Keratinocyte (primary cell): ENCODE measurements around the gene P2RX2. TPM values are rescaled to one million over a fixed set of nuclear protein-coding genes. Genes with fewer than 3 reads are reported as not detected.
A peak's percentile ranks its signal among the peaks of the same experiment; 100 is the strongest.

Experiments
- DNase-seq: peaks from one replicate; pipeline ENCODE4 v3.0.0-alpha.2; 2011; ENCODE audit warnings: low read depth, missing footprints, low spot score
- FAIRE-seq: peaks from 2 replicates; lab custom pipeline; 2011; peaks lifted over from hg19 to GRCh38; lab: Jason Lieb, UNC
- H2AFZ ChIP-seq: 2 replicates; pipeline ENCODE4 v1.6.0; 2012; ENCODE audit warnings: low read length, control low read depth, inconsistent platforms; ENCODE audit not compliant: control insufficient read depth
- H3K27ac ChIP-seq: 2 replicates; pipeline ENCODE4 v1.5.1; 2011; ENCODE audit warnings: low read length; ENCODE audit not compliant: control insufficient read depth, insufficient read depth
- H3K27me3 ChIP-seq: 3 replicates; pipeline ENCODE4 v1.6.0; 2011; ENCODE audit warnings: low read length; ENCODE audit not compliant: control insufficient read depth, insufficient read depth; ENCODE audit errors: extremely low read depth
- H3K36me3 ChIP-seq, 2 experiments: 2 replicates in 1 of 2; 3 replicates in 1 of 2; pipeline ENCODE4 v1.5.1; 2011; ENCODE audit warnings: low read length in 2 of 2, mild to moderate bottlenecking in 1 of 2; ENCODE audit not compliant: control insufficient read depth in 2 of 2, insufficient read depth in 2 of 2; ENCODE audit errors: extremely low read depth in 1 of 2
- H3K4me1 ChIP-seq: 3 replicates; pipeline ENCODE4 v1.5.1; 2011; ENCODE audit warnings: low read length; ENCODE audit not compliant: control insufficient read depth, insufficient read depth; ENCODE audit errors: extremely low read depth
- H3K4me2 ChIP-seq: 3 replicates; pipeline ENCODE4 v1.6.0; 2011; ENCODE audit warnings: low read depth, low read length; ENCODE audit not compliant: control insufficient read depth, insufficient read depth; ENCODE audit errors: extremely low read depth
- H3K4me3 ChIP-seq, 3 experiments: fragments of 200-600 bp in 1 of 3; sonication (generic) in 1 of 3; 2 replicates in 2 of 3; 3 replicates in 1 of 3; pipeline ENCODE4 v1.5.1; 2011 to 2016; ENCODE audit warnings: low read length in 3 of 3, mild to moderate bottlenecking in 3 of 3, control low read depth in 2 of 3, inconsistent platforms in 1 of 3, low read depth in 1 of 3, mixed read lengths in 1 of 3, mixed run types in 1 of 3, moderate library complexity in 1 of 3; ENCODE audit not compliant: control insufficient read depth in 2 of 3, insufficient read depth in 2 of 3; ENCODE audit errors: extremely low read depth in 1 of 3
- H3K79me2 ChIP-seq: 2 replicates; pipeline ENCODE4 v1.6.0; 2012; ENCODE audit warnings: low read length; ENCODE audit not compliant: control insufficient read depth, insufficient read depth
- H3K9ac ChIP-seq: 3 replicates; pipeline ENCODE4 v1.6.0; 2011; ENCODE audit warnings: low read length; ENCODE audit not compliant: control insufficient read depth, insufficient read depth; ENCODE audit errors: extremely low read depth
- H3K9me1 ChIP-seq: 3 replicates; pipeline ENCODE4 v1.6.0; 2011; ENCODE audit warnings: low read length; ENCODE audit not compliant: control insufficient read depth, insufficient read depth; ENCODE audit errors: extremely low read depth
- H3K9me3 ChIP-seq: 2 replicates; pipeline ENCODE4 v1.5.1; 2012; ENCODE audit warnings: low read depth, low read length; ENCODE audit not compliant: control insufficient read depth
- H4K20me1 ChIP-seq: 3 replicates; pipeline ENCODE4 v1.6.0; 2011; ENCODE audit warnings: low read length; ENCODE audit not compliant: control insufficient read depth, insufficient read depth; ENCODE audit errors: extremely low read depth
- EZH2 ChIP-seq: IDR thresholded peaks from one replicate; pipeline ENCODE4 v1.6.1; 2012; ENCODE audit warnings: inconsistent platforms, mild to moderate bottlenecking, low read length, moderate library complexity
- dilution Hi-C: fragments of 300-500 bp; cut with MboI; formaldehyde crosslinking; loops from one replicate; pipeline ENCODE4 v1.7.0; 2020; ENCODE audit warnings: low sequenced_read_pairs; ENCODE audit not compliant: extremely low pct_ligation_motif_present
- polyA plus RNA-seq, 5 experiments: library from polyadenylated mRNA; depleted of rRNA in 3 of 5; stranded (reverse) in 3 of 5; stranded (forward) in 1 of 5; unstranded in 1 of 5; fragments of >200 nt; gene quantifications; 1 replicate in 1 of 5; 2 replicates in 3 of 5; 3 replicates in 1 of 5; pipeline versions ENCODE4 v1.2.1 to v1.2.3, GENCODE V29; 2011 to 2012; ENCODE audit warnings: missing spikeins in 2 of 5, low read depth in 1 of 5, low replicate concordance in 1 of 5
- TF ChIP-seq, protein P1 (sequence below), 3 experiments: IDR thresholded peaks in 1 of 3; conservative IDR thresholded peaks in 1 of 3; optimal IDR thresholded peaks in 1 of 3; 2 replicates in 2 of 3; 3 replicates in 1 of 3; pipeline versions ENCODE3 to v1.5.1; 2011; ENCODE audit warnings: low read length in 3 of 3, mild to moderate bottlenecking in 3 of 3, moderate library complexity in 2 of 3, control low read depth in 1 of 3, inconsistent platforms in 1 of 3; ENCODE audit not compliant: insufficient read depth in 2 of 3; ENCODE audit errors: extremely low read depth in 1 of 3

The P2RX2 gene
- polyA plus RNA-seq, 1 donor (not counting 4 experiments of a cell fraction or from before 2014, with no cell fraction given): not detected

DNA sequence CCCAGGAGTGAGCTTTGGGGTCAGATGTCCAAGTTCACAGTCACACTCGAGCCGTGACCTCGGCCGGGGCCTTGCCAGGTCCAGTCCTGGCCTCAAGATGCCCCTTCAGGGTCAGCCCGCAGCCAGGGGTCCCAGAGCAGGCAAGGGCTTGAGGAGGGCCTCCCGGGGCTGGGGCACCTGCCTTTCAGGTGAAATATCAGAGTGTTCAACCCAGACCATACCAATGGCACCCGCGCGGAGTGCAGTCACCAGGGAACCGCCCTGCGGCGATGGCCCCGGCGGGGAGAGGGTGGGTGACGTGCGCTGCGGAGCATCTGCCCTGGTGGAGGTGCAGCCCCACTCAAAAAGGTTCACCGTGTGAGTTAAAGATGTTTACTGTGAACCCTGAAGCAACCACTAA is 25.1 kb upstream of the P2RX2 start:
- no peaks in the 10 kb centered on the region for H3K9me1 ChIP-seq
- no peaks in the 10 kb centered on the region for H3K9me3 ChIP-seq
- no peak overlapping the region for H3K4me3 ChIP-seq
- TF ChIP-seq, protein P1, sequence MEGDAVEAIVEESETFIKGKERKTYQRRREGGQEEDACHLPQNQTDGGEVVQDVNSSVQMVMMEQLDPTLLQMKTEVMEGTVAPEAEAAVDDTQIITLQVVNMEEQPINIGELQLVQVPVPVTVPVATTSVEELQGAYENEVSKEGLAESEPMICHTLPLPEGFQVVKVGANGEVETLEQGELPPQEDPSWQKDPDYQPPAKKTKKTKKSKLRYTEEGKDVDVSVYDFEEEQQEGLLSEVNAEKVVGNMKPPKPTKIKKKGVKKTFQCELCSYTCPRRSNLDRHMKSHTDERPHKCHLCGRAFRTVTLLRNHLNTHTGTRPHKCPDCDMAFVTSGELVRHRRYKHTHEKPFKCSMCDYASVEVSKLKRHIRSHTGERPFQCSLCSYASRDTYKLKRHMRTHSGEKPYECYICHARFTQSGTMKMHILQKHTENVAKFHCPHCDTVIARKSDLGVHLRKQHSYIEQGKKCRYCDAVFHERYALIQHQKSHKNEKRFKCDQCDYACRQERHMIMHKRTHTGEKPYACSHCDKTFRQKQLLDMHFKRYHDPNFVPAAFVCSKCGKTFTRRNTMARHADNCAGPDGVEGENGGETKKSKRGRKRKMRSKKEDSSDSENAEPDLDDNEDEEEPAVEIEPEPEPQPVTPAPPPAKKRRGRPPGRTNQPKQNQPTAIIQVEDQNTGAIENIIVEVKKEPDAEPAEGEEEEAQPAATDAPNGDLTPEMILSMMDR (optimal IDR thresholded peaks at IDR 0.05 in 1 of 3, IDR thresholded peaks at IDR 0.05 in 1 of 3, conservative IDR thresholded peaks at IDR 0.05 in 1 of 3; ENCODE audit: extremely low read depth in 1 of 3, insufficient read depth in 2 of 3, low read length in 3 of 3): no peak
- FAIRE-seq (no peak), DNase-seq (no peak)
- H3K27me3 ChIP-seq: peaks cover 19% of the 10 kb centered on the region
- H3K9ac ChIP-seq: no peak overlapping the region
- H4K20me1 ChIP-seq: no peaks in the 10 kb centered on the region
- H3K36me3 ChIP-seq: no peaks in the 10 kb centered on the region
- dilution Hi-C loops: no loop called here
- no peak overlapping the region for H3K4me2 ChIP-seq
- peaks cover 3% of the 10 kb centered on the region for H3K4me1 ChIP-seq
- no peaks in the 10 kb centered on the region for H3K79me2 ChIP-seq
- H2AFZ ChIP-seq: no peak overlapping the region
- H3K27ac ChIP-seq: no peak overlapping the region

DNA sequence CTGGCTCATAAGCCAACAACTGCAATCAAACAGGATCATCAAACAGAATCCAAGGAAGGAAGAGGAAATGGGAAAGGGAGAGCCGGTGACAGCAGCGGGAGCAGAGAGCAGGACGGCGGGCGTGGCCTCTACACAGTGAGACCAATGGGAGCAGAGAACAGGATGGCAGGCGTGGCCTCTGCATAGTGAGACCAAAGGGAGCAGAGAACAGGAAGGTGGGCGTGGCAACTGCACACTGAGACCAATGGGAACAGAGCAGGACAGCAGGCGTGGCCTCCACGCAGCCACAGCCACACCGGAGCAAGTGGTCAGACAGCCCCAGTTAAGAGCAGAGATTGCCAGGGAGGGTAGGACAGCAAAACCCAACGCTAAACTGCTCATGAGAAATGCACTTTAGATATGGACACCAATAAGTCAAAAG is 24.6 kb upstream of the P2RX2 start:
- no peaks in the 10 kb centered on the region for H3K79me2 ChIP-seq
- H4K20me1 ChIP-seq: no peaks in the 10 kb centered on the region
- no peaks in the 10 kb centered on the region for H3K9me1 ChIP-seq
- FAIRE-seq: no peak
- no peaks in the 10 kb centered on the region for H3K9me3 ChIP-seq
- no peak overlapping the region for H3K9ac ChIP-seq
- dilution Hi-C loops: no loop called here
- H3K27me3 ChIP-seq: peaks cover 23% of the 10 kb centered on the region
- no peak overlapping the region for H3K4me3 ChIP-seq
- peak; percentile 55 for DNase-seq
- no peak for TF ChIP-seq EZH2
- TF ChIP-seq, protein P1 (optimal IDR thresholded peaks at IDR 0.05 in 1 of 3, IDR thresholded peaks at IDR 0.05 in 1 of 3, conservative IDR thresholded peaks at IDR 0.05 in 1 of 3; ENCODE audit: extremely low read depth in 1 of 3, insufficient read depth in 2 of 3, low read length in 3 of 3): no peak
- H3K4me2 ChIP-seq: no peak overlapping the region
- H3K27ac ChIP-seq: no peak overlapping the region
- no peak overlapping the region for H2AFZ ChIP-seq
- no peaks in the 10 kb centered on the region for H3K36me3 ChIP-seq
- peaks cover 5% of the 10 kb centered on the region for H3K4me1 ChIP-seq
